Measurements from ENCODE around the gene CDK9.

The CDK9 gene

DNA sequence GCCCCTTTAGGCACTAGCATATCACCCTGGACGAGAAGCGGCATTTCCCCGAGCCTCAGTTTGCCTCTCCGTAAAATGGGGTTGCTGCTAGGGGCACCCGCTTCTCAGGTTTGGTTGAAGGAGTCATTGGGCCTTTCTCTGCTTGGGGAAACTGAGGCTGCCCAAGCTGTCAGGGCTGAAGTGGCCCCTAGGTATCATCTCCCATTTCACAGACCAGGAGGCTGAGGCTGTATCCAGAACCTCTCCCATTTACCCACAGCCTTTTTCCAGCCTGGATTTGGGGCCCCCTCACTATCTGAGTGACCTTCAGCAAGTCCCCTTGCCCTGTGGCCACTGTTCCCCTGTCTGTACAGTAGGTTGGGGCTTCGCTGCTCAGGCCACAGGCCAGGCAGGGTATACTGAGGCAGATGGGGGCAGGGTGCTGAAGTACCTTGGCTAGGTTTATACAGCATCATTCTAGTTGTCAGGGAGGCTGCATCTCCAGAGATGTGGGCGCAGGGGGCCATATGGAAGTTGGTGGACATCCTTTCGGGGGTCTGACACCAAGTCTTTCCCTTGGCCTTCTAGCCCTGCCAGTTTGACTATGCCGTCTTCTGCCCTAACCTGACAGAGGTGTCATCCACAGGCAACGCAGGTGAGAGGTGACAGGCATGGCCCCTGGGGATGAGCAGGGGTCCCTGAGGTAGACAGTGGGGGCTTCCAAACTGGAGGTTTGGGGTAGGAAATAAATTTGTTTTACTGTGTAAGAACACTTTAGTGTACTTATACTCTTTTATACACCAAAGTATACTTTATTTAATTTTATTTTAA is 24.7 kb downstream of the CDK9 start:
- TF ChIP-seq GATA2 (IDR thresholded peaks at IDR 0.05; ENCODE audit: low read depth, low read length) (no peak), GATA3 (IDR thresholded peaks at IDR 0.05; ENCODE audit: low read depth, low read length) (no peak)

GRCh38 chr9:127812011-127812410 is 26.2 kb downstream of the CDK9 start:
- TF ChIP-seq GATA3 (IDR thresholded peaks at IDR 0.05; ENCODE audit: low read depth, low read length) (no peak), GATA2 (IDR thresholded peaks at IDR 0.05; ENCODE audit: low read depth, low read length) (no peak)

DNA sequence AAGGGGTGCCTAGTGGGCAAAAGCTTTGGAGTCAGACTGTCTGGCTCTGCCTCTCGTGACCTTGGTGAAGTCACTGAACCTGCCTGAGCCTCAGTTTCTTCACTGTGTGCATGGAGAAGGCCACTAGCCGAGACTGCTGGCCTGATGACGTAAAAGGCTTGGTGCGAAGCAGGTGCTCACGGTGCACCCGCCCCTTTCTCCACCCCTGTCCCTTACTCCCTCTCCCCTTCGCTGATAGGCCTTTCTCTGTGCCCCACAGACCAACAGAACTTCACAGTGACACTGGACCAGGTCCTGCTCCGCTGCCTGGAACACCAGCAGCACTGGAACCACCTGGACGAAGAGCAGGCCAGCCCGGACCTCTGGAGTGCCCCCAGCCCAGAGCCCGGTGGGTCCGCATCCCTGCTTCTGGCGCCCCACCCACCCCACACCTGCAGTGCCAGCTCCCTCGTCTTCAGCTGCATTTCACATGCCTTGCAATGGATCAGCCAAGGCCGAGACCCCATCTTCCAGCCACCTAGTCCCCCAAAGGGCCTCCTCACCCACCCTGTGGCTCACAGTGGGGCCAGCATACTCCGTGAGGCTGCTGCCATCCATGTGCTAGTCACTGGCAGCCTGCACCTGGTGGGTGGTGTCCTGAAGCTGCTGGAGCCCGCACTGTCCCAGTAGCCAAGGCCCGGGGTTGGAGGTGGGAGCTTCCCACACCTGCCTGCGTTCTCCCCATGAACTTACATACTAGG is 27.3 kb downstream of the CDK9 start:
- TF ChIP-seq GATA2 (IDR thresholded peaks at IDR 0.05; ENCODE audit: low read depth, low read length): no peak
- no peak for TF ChIP-seq GATA3 (IDR thresholded peaks at IDR 0.05; ENCODE audit: low read depth, low read length)

GRCh38 chr9:127813686-127814226 is 27.9 kb downstream of the CDK9 start:
- TF ChIP-seq GATA3 (IDR thresholded peaks at IDR 0.05; ENCODE audit: low read depth, low read length): no peak
- TF ChIP-seq GATA2 (IDR thresholded peaks at IDR 0.05; ENCODE audit: low read depth, low read length): no peak

- TF ChIP-seq GATA2 (IDR thresholded peaks at IDR 0.05; ENCODE audit: low read depth, low read length) (no peak), GATA3 (IDR thresholded peaks at IDR 0.05; ENCODE audit: low read depth, low read length) (no peak)
Observed at GRCh38 chr9:127814619-127815511, 29.0 kb downstream of the CDK9 start.

- no peak for TF ChIP-seq GATA3 (IDR thresholded peaks at IDR 0.05; ENCODE audit: low read depth, low read length)
Observed at GRCh38 chr9:127815512-127816361, 29.9 kb downstream of the CDK9 start.

DNA sequence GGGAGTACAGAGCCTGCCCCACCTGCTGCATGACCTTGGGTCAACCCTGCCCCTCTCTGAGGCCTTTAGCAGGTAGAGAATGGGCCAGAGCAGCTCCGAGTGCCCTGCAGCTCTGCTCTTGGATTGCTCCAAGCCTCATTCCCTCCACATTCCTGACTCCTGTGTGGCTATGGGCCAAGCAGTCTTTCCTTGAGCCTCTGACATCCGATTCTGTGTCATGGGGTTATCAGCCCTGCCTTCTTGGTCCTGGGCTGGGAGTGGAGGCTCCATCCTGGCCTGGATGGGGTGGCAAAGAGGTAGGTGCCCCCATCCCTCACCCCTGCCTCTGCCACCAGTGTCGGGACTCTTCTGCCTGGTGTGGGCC is 30.5 kb downstream of the CDK9 start:
- TF ChIP-seq GATA2 (IDR thresholded peaks at IDR 0.05; ENCODE audit: low read depth, low read length) (no peak), GATA3 (IDR thresholded peaks at IDR 0.05; ENCODE audit: low read depth, low read length) (no peak)

DNA sequence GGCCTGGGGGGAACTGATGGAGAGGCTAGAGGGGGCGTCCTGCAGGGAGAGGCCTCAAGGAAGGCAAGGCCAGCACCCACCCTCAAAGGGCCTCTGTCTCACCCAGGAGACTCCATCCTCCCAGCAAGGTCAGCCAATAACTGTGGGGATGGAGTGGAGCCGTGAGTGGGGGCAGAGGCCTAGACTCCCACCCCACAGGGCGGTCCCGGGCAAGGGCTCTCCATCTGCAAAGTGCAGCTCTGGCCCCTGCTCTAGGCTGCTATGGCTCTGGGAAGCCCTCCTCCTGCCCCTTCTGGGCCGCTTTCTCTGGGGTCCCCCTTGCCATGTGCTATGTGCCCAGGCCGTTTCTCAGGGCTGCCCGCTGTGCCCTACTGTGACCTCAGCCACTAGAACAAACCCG is 30.9 kb downstream of the CDK9 start:
- TF ChIP-seq GATA3 (IDR thresholded peaks at IDR 0.05; ENCODE audit: low read depth, low read length) (no peak), GATA2 (IDR thresholded peaks at IDR 0.05; ENCODE audit: low read depth, low read length) (no peak)

DNA sequence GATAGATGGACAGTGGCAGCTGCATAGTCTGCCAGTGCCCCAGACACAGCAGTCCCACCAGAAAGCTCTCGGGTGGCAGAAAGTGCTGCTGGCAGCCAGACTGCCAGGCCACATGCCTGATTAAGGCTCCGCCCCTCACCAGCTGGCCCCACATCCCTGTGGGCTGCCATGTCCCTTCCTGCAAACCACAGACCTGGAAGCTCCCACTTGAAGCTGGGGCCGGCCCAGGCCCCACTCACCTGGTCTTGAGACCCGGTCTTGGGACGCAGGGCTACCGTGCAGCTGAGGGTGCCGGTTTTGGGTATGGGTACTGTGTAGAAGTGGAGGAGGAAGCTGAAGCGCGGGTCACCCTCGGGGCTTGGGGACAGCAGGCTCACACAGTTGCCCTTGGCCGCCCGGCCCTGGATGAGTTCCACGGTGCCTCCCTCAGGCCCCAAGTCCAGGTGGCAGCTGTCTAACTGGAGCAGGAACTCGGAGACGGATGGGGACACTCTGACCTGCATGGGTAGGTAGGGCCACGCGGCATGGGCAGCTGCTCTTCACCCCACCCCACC is 32.1 kb downstream of the CDK9 start:
- TF ChIP-seq GATA2 (IDR thresholded peaks at IDR 0.05; ENCODE audit: low read depth, low read length) (no peak), GATA3 (IDR thresholded peaks at IDR 0.05; ENCODE audit: low read depth, low read length) (no peak)

DNA sequence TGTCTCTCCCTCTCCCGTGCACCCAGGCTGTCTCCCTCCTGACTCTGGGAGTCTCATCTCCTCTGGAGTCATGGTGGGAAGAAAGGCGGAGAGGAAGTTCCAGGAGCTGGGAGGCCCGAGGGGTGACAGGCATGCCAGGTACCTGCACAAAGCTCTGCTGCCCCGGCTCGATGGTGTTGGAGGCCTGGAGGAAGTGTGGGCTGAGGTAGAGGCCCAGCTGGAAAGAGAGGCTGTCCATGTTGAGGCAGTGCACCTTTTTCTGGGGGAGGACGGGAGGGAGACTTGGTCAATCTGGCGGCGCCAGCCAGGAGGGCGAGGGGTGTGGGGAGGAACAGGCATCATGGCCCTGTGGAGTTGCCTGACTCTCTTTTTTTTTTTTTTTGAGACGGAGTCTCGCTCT is 32.7 kb downstream of the CDK9 start:
- TF ChIP-seq GATA3 (IDR thresholded peaks at IDR 0.05; ENCODE audit: low read depth, low read length): no peak
- no peak for TF ChIP-seq GATA2 (IDR thresholded peaks at IDR 0.05; ENCODE audit: low read depth, low read length)

DNA sequence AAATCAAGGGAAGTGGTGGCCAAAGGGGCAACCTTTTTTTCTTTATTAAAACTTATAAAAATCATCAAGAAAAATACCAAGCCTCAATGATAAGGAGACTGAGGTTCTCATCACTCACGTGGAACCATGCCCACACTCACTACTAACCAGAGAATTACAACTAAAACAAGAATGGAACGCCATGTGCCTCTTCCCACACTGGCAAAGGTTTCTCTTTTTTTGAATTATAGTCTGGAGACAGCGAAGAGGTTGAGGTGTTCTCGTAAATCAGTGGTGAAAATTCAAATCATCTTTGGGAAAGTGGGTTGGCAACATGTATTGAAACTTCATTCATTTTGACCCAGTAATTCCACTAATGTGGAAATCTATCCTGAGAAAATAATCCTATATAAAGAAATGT is 36.3 kb downstream of the CDK9 start:
- TF ChIP-seq GATA2 (IDR thresholded peaks at IDR 0.05; ENCODE audit: low read depth, low read length) (no peak), GATA3 (IDR thresholded peaks at IDR 0.05; ENCODE audit: low read depth, low read length) (no peak)

GRCh38 chr9:127825319-127826051 is 39.7 kb downstream of the CDK9 start:
- TF ChIP-seq GATA3 (IDR thresholded peaks at IDR 0.05; ENCODE audit: low read depth, low read length) (no peak), GATA2 (IDR thresholded peaks at IDR 0.05; ENCODE audit: low read depth, low read length) (no peak)
